ENCODE results near the gene GIMAP5. TPM values are rescaled to one million over a fixed set of nuclear protein-coding genes. Genes with fewer than 3 reads are reported as not detected.
A peak's percentile ranks its signal among the peaks of the same experiment; 100 is the strongest.
"Not testable (repeated sequence)": the region's sequence is repeated elsewhere in the genome, so short reads cannot be mapped to it uniquely, and the experiment has no call there.

The GIMAP5 gene
- total RNA-seq, 1 experiment from 2014 or later, result not detected

- not testable (repeated sequence) for DNase-seq (ENCODE audit: low spot score)
Measured at GRCh38 chr7:150774131-150774530, 36.9 kb downstream of the GIMAP5 start.

GRCh38 chr7:150778014-150778737 lies 41.0 kb downstream of the GIMAP5 start:
- DNase-seq (ENCODE audit: low spot score), result no peak

- DNase-seq (ENCODE audit: low spot score), result peak; percentile 98
Measured at GRCh38 chr7:150778738-150779301, 41.6 kb downstream of the GIMAP5 start.

- no peak for DNase-seq (ENCODE audit: low spot score)
Measured at GRCh38 chr7:150780292-150780691, 43.1 kb downstream of the GIMAP5 start.

GRCh38 chr7:150781103-150781502 lies 43.9 kb downstream of the GIMAP5 start:
- DNase-seq (ENCODE audit: low spot score), result no peak

GRCh38 chr7:150781961-150782360 lies 44.7 kb downstream of the GIMAP5 start:
- no peak for DNase-seq (ENCODE audit: low spot score)

GRCh38 chr7:150784120-150784736 lies 47.0 kb downstream of the GIMAP5 start:
- DNase-seq (ENCODE audit: low spot score), result peak; percentile 90

GRCh38 chr7:150784954-150785353 lies 47.7 kb downstream of the GIMAP5 start:
- DNase-seq (ENCODE audit: low spot score), result peak; percentile 75

GRCh38 chr7:150787321-150788281 lies 50.4 kb downstream of the GIMAP5 start:
- DNase-seq (ENCODE audit: low spot score), result no peak

- DNase-seq (ENCODE audit: low spot score), result no peak
Measured at GRCh38 chr7:150788474-150789269, 51.5 kb downstream of the GIMAP5 start.

- no peak for DNase-seq (ENCODE audit: low spot score)
Measured at GRCh38 chr7:150790416-150791075, 53.3 kb downstream of the GIMAP5 start.

GRCh38 chr7:150791304-150791703 lies 54.1 kb downstream of the GIMAP5 start:
- no peak for DNase-seq (ENCODE audit: low spot score)

- DNase-seq (ENCODE audit: low spot score), result no peak
Measured at GRCh38 chr7:150791746-150792452, 54.7 kb downstream of the GIMAP5 start.

Other genes starting within 250 kb of the GIMAP5 start
- gene GIMAP7, start 222.5 kb upstream of the GIMAP5 start, total RNA-seq (2014; rRNA removed; shearing (Covaris generic)), result not detected in 2 replicates
- gene GIMAP4, start 170.0 kb upstream of the GIMAP5 start, total RNA-seq (2014; rRNA removed; shearing (Covaris generic)), result not detected in 2 replicates
- gene GIMAP6, start 105.0 kb upstream of the GIMAP5 start, total RNA-seq (2014; rRNA removed; shearing (Covaris generic)), result not detected in 2 replicates
- not detected in 2 replicates for gene GIMAP2, start 51.7 kb upstream of the GIMAP5 start, total RNA-seq (2014; rRNA removed; shearing (Covaris generic))
- gene GIMAP1, start 20.8 kb upstream of the GIMAP5 start, total RNA-seq (2014; rRNA removed; shearing (Covaris generic)), result not detected in 2 replicates
- 1.0 and 2.0 TPM in 2 replicates for gene TMEM176B, start 62.9 kb downstream of the GIMAP5 start, total RNA-seq (2014; rRNA removed; shearing (Covaris generic))
- 0.39 and 0.79 TPM in 2 replicates for gene TMEM176A, start 63.4 kb downstream of the GIMAP5 start, total RNA-seq (2014; rRNA removed; shearing (Covaris generic))
- 25.2 and 25.8 TPM in 2 replicates for gene AOC1, start 115.1 kb downstream of the GIMAP5 start, total RNA-seq (2014; rRNA removed; shearing (Covaris generic))
- gene KCNH2, start 240.9 kb downstream of the GIMAP5 start, total RNA-seq (2014; rRNA removed; shearing (Covaris generic)), result 2.2 and 2.8 TPM in 2 replicates